GM13977 (cell line): Measurements from ENCODE around the gene KRTAP10-10.
"Not testable (repeated sequence)": the region's sequence is repeated elsewhere in the genome, so short reads cannot be mapped to it uniquely, and the experiment has no call there.

Source experiments
- DNase-seq: peaks from one replicate; pipeline ENCODE4 v3.0.0; 2012; ENCODE audit warnings: low spot score
- in situ Hi-C: fragments of 300-500 bp; cut with MboI; formaldehyde crosslinking; loops from one replicate; pipeline ENCODE4 v1.12.0; 2022; ENCODE audit warnings: low sequenced_read_pairs, low pct_unique_long_range_greater_than_20kb, mixed read lengths, inconsistent platforms; ENCODE audit not compliant: unreplicated experiment
- TF ChIP-seq, protein P1 (sequence below): IDR thresholded peaks from 2 replicates; pipeline ENCODE4 v1.5.1; 2012; ENCODE audit warnings: mild to moderate bottlenecking, control low read depth; ENCODE audit not compliant: insufficient read depth; ENCODE audit errors: extremely low read depth, missing control alignments

Gene KRTAP10-10

DNA sequence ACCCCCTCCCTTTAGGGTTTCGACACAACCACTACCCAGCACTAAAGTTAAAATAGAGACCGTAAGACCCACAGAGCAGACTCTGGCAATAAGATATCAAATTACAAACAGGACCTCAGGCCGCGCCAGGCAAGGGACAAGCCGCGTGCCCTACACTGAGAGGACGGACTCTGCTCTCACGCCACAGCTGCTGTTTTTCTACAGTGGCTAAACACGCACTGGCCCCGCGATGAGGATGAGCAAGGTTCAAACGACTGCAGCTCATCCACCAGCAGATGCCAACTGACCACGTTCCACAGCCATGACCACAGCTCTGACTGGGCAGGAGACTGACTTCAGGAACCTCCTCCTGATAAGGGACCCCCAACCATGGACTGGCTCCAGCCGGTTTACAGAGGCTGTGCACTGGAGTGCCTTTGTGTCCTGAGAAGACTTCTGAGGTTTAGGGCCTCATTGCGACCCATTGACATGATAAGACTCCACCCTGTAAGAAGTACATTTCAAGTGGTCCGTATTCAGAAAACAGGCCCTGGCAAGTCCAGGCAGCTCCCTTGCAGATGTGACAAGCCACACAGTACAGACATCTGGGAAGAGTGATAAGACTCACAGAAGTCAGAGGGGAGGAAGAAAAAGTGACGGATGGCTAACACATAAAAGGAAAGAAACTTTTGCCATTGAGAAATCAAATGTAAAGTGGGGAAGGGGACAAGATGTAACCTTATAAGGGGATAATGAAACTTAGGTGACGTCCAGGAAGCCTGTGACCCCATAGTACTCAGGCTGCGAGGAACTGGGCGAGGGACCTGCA lies 43.4 kb upstream of the KRTAP10-10 start:
- TF ChIP-seq, protein P1, sequence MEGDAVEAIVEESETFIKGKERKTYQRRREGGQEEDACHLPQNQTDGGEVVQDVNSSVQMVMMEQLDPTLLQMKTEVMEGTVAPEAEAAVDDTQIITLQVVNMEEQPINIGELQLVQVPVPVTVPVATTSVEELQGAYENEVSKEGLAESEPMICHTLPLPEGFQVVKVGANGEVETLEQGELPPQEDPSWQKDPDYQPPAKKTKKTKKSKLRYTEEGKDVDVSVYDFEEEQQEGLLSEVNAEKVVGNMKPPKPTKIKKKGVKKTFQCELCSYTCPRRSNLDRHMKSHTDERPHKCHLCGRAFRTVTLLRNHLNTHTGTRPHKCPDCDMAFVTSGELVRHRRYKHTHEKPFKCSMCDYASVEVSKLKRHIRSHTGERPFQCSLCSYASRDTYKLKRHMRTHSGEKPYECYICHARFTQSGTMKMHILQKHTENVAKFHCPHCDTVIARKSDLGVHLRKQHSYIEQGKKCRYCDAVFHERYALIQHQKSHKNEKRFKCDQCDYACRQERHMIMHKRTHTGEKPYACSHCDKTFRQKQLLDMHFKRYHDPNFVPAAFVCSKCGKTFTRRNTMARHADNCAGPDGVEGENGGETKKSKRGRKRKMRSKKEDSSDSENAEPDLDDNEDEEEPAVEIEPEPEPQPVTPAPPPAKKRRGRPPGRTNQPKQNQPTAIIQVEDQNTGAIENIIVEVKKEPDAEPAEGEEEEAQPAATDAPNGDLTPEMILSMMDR, result no peak
- no peak for DNase-seq
- in situ Hi-C loops, result no loop called here

DNA sequence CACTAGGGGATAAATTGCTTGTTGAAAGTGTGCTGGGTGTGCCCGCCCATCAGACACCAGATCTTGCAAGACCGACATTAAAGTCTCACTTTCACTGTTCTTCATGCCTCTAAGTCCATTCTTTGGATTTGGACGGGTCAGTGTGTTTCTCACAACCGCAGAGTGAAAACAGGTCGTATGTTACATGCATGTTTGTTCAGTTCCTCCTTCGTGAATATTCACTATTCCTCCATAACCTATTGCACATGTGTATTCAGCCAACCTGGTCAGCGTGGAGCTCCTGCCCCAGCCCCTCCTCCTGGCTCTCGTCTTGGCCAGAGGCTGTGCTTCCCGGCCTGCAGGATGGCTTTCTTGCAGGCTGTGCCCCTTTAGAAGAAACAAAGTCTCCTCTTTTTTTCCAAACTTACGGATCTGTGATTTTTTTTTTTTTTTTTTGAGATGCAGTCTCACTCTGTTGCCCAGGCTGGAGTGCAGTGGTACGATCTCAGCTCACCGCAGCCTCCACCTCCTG lies 42.7 kb upstream of the KRTAP10-10 start:
- TF ChIP-seq, protein P1, result no peak
- DNase-seq, result no peak
- in situ Hi-C loops, result no loop called here

DNA sequence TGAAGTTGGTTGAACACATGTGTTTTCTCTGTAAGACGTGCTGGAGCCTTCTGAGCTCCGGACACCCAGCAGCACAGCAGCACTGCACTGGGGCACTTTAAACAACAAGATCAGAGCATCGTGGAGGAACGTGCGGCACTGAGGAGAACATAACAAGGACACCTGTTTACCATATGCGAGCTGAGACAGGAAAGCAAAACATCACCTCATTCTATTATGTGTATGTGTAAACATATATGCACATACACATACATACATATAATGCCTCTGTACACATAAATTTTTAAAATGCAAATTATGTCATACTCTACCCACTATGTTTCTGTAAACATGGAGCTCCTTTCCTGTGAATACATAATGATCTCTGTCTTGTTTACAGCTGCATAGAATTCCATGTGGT lies 41.6 kb upstream of the KRTAP10-10 start:
- TF ChIP-seq, protein P1, result no peak
- no peak for DNase-seq
- in situ Hi-C loops, result no loop called here

DNA sequence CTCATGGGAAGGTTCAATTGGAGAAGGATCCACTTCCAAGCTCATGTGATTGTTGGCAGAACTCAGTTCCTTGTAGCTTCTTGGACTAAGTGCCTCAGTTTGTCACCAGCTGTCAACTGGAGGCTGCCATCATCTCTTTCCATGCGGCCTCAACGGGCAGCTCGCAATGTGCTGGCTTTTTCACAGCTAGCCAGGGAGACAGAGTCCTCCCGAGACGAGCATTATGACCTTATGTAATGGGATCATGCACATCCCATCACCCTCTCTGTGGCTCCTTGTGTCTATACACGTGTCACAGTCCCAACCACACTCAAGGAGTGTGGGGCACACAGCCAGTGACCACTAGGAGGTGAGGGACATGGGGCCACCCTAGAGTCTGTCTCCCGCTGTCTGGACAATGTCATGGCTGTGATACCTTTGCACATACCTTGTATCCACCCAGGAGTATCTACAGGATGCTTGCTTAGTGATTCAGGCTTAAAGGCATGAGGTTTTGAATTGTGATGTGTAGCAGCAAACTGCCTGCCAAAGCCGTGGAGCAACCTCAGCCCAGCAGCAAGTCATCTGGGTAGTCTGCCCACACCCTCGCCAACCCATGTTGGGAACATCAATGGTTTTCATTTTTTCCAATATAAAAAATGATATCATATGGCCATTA lies 41.0 kb upstream of the KRTAP10-10 start:
- TF ChIP-seq, protein P1, result no peak
- DNase-seq, result no peak
- in situ Hi-C loops, result no loop called here

DNA sequence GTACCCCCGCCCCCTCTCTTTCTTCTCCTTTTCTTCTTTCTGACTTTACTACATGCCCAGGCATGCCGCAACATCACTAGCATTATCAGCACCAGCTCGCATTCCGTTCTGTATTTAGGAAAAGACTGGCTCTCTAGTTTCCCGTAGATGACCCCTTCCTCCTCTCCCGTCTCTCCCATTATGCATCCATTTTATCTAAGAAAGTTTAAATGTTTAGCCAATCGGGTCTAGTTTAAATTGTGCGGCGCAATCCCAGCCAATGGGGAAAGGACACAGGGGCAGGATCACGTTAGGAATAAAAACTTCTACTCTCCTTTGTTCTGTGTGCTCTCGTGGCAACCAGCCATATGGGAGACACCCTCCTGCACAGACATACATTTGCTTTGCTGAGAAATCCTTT lies 39.1 kb upstream of the KRTAP10-10 start:
- DNase-seq, result no peak
- TF ChIP-seq, protein P1, result no peak
- in situ Hi-C loops, result no loop called here

DNA sequence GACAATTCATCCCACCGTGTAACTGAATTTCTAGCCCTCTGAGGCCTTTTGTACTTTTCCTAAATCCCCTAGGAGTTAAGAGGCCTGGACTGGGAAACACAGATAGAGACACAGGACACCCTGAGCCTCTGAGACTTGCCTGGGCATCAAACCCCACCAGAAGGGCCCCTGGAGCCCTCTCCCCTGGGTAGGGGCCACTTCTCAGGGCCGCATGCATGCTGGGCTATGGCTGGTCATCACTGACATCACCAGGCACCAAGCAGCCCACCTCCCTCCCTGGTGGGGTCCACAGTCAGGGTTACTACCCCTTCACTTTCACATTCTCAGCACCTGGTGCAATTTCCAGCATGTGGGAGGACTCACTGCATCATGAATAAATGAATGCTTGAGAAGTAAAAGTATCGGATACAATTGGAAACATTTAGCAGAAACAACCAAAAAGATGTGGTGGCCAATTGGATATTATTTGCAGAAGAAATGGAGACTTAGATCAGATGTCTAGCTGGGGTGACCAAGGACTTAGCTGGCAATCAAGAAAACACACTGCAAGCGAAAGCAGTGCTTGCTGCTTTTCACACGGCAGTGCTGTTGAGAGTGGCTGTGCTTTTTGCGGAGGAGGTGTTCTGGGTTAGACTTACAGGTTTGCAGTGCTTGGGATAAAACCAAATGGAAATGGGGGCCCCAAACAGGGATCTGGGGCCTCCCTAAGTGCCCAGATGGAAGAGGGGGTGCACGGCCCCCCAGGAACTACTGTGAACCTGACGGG lies 37.7 kb upstream of the KRTAP10-10 start:
- in situ Hi-C loops, result no loop called here
- DNase-seq, result no peak
- TF ChIP-seq, protein P1, result no peak

DNA sequence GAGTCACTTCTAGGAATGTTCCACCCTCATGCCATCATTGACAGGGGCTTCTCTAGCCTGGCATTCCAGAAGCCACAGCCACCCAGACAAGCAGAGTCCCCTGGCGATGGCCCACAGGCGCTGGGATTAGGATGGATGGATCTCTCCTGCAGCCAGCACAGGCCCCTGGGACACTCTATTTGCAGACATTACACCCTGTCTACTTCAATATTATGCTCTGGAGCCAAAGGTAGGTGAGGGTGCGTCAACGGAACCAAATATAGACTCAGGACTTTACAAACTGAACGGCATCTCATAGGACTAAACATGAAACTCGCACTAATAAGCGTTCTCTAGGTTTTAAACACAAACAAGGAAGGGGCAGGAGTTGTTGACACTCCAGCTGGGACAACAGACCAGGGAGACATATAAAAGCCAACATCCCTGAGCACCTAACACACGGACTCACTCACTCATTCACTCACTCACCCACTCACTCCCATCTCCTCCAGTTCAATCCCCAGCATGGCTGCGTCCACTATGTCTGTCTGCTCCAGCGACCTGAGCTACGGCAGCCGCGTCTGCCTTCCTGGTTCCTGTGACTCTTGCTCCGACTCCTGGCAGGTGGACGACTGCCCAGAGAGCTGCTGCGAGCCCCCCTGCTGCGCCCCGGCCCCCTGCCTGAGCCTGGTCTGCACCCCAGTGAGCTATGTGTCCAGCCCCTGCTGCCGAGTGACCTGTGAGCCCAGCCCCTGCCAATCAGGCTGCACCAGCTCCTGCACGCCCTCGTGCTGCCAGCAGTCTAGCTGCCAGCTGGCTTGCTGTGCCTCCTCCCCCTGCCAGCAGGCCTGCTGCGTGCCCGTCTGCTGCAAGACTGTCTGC lies 36.8 kb upstream of the KRTAP10-10 start, which contains the start of gene KRTAP10-7:
Gene KRTAP10-7, plus strand, starts transcription at position 480 of the 861 bp plus-strand sequence. Its CDS starts 25 bp downstream, at position 505.
- in situ Hi-C loops, DNase-seq: not testable (repeated sequence)

DNA sequence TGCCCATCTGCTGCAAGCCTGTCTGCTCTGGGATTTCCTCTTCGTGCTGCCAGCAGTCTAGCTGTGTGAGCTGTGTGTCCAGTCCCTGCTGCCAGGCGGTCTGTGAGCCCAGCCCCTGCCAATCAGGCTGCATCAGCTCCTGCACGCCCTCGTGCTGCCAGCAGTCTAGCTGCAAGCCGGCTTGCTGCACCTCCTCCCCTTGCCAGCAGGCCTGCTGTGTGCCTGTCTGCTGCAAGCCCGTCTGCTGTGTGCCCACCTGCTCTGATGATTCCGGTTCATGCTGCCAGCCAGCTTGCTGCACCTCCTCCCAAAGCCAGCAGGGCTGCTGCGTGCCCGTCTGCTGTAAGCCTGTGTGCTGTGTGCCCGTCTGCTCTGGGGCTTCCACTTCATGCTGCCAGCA lies 36.1 kb upstream of the KRTAP10-10 start:
- DNase-seq, in situ Hi-C loops: not testable (repeated sequence)
